ENCODE results near the gene TMEM181. TPM values are rescaled to one million over a fixed set of nuclear protein-coding genes. Genes with fewer than 3 reads are reported as not detected.

TMEM181 gene
- total RNA-seq, 1 experiment from 2014 or later: 38.0 TPM

- TF ChIP-seq CTCF (IDR thresholded peaks at IDR 0.05): no peak
- ChIA-PET CTCF (interaction anchor here (0.9 kb wide), 1 partner anchor 11 kb away, joined by 3 read pairs; no protein-coding TSS in a partner anchor), POLR2A (no interaction called here)
- H3K4me1 ChIP-seq (ENCODE audit: control insufficient read depth, insufficient read depth, low read length): peaks cover 3% of the 10 kb centered on the region; the same call in 1 of the 2 replicates
- H3K36me3 ChIP-seq (ENCODE audit: control insufficient read depth, insufficient read depth, low read length): no peaks in the 10 kb centered on the region
- in situ Hi-C loops (cut with HindIII; ENCODE audit: low pct_unique_long_range_greater_than_20kb, low sequenced_read_pairs): no loop called here
- H3K4me3 ChIP-seq (ENCODE audit: low read depth in 2 of 2, low read length in 2 of 2): no peak overlapping the region
- BruUV-seq (replicated peaks): no TSS peak
- no peaks in the 10 kb centered on the region for H3K27me3 ChIP-seq (ENCODE audit: control insufficient read depth, insufficient read depth, low read length)
- no peak for ATAC-seq
- no peaks in the 10 kb centered on the region for H3K9me3 ChIP-seq (ENCODE audit: control insufficient read depth, insufficient read depth, low read depth, low read length)
- no peak overlapping the region for H3K27ac ChIP-seq (ENCODE audit: low read length)
- intact Hi-C loops (cut with micrococcal nuclease; ENCODE audit: unreplicated experiment): no loop called here
- no peak for DNase-seq (ENCODE audit: low read depth, low spot score)
Measured at GRCh38 chr6:158545043-158545966, 14.6 kb upstream of the TMEM181 start.

DNA sequence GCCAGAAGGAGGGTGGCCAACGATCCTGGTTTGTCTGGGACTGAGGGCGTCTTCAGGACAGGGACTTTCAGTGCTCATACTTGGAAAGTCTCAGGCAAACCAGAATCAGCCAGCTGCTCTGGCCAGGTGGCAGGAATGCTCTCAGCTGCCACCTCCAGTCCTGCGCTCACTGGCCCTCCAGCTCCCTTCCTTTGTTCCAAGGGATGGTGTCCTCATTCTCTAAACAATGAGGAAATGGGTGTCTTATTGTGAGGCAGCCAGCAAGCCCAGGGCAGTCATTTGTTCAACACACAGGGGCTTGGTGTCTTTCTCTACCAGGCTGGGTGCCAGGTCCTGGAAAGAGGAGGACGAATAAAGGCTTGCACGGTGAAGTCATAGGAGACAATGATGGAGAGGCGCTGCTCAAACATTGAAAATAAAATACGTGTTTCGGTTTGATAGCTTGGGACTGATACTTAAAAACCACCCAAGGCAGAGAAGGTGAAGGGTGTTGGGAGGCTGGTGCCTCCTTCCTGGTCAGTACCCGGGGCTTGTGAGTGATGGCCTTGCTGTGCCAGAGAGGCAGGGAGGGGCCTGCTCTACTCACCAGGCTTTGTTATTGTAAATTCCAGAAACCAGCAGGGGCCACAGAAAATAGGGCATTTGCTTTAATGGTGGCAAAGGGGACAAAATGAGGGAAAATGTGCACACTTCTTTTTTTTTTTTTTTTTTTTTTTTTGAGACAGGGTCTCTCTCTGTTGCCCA, 11.3 kb upstream of the TMEM181 start:
- TF ChIP-seq SIN3A (IDR thresholded peaks at IDR 0.05; ENCODE audit: borderline replicate concordance, insufficient read depth, low read depth, low read length) (no peak), CTCF (IDR thresholded peaks at IDR 0.05) (no peak), POLR2AphosphoS5 (IDR thresholded peaks at IDR 0.05; ENCODE audit: low read depth, low read length) (no peak), TCF7L2 (IDR thresholded peaks at IDR 0.05; ENCODE audit: low read depth, low read length) (no peak), REST (IDR thresholded peaks at IDR 0.05; ENCODE audit: insufficient read depth in 1 of 2, low read depth in 2 of 2, low read length in 1 of 2) (no peak)
- H3K9me3 ChIP-seq (ENCODE audit: control insufficient read depth, insufficient read depth, low read depth, low read length): no peaks in the 10 kb centered on the region
- BruUV-seq (replicated peaks): no TSS peak
- intact Hi-C loops (cut with micrococcal nuclease; ENCODE audit: unreplicated experiment) (no loop called here), in situ Hi-C loops (cut with HindIII; ENCODE audit: low pct_unique_long_range_greater_than_20kb, low sequenced_read_pairs) (no loop called here)
- DNase-seq (ENCODE audit: low read depth, low spot score): no peak
- H3K4me3 ChIP-seq (ENCODE audit: low read depth in 2 of 2, low read length in 2 of 2): no peak overlapping the region
- no peaks in the 10 kb centered on the region for H3K27me3 ChIP-seq (ENCODE audit: control insufficient read depth, insufficient read depth, low read length)
- no peaks in the 10 kb centered on the region for H3K36me3 ChIP-seq (ENCODE audit: control insufficient read depth, insufficient read depth, low read length)
- POLR2A ChIA-PET: no interaction called here
- peaks cover 3% of the 10 kb centered on the region; the same call in 1 of the 2 replicates for H3K4me1 ChIP-seq (ENCODE audit: control insufficient read depth, insufficient read depth, low read length)
- CTCF ChIA-PET: no interaction called here
- H3K27ac ChIP-seq (ENCODE audit: low read length): no peak overlapping the region
- no peak for ATAC-seq

All from Panc1 (cell line).